ENCODE data around the gene COG7.

DNA sequence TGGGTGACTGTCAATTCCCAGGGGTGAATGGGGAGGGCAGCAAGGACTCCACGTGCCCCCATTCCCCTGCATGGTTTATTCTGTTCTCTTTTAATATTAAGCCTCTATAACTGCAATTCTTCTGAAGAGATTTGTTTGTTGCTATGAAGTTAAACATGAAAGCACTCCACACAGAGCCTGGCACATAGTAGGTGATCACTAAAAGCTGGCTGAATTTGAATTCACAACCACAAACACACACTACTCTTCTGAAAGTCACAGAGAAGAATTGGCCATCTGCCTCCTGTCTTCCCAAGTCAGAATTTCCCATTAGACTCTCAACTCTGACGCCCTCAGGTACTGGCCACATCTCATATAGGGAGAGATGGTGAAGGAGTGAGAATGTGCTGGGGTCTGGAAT is 55.5 kb downstream of the COG7 start:
- TF ChIP-seq EZH2 (IDR thresholded peaks at IDR 0.05) (no peak), POLR2AphosphoS5 (IDR thresholded peaks at IDR 0.05; ENCODE audit: borderline replicate concordance, low read depth, low read length) (no peak)

Data from SK-N-MC (cell line).